ENCODE results near the gene ZNF584.
"Not testable (repeated sequence)": the region's sequence is repeated elsewhere in the genome, so short reads cannot be mapped to it uniquely, and the experiment has no call there.

Gene ZNF584

DNA sequence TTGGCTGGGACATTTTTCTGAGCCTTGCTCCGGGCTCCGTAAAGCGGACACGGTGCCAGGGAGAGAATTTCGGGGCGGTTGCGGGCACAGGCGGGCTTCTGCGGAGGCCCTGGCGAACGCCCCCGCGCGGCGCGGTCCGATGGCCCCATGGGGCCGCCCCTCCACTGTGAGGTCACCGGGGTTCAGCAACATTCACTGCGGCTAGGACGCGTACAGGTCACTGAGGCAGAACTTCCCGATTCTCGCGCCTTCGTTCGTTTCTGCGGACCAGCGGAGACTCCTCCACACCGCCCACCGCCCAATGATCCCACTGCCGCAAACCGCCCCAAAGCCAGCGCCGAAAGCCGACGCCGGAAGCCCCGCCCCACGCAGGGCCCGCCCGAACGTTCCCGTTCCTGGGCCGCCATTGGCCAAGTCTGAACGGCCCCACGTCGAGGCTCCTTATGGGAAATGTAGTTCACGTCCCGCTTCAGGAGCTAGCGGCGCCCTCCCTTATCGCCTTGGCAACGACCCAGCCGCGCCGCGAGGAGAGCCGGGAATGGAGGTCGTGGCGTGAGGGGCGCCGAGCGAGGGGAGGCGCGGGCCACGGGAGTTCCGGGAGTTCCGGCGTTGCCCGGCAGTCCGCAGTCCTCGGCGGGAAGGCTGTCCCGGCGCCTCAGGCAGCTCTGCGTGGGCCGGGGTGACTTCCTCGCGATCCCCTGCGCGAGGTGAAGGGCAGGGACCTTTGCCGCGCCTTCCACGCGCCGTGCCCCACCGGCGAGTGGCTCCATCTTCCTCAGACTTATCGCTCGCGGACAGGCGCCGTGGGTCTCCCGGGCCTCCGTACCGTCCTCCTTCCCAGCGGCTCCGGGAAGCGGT lies at the start of gene ZNF584:
Gene ZNF584 (plus strand): TSS at position 498 of the 858 bp plus-strand sequence. CDS start 499 bp downstream, outside the sequence.
- DNase-seq: peak; percentile 95

DNA sequence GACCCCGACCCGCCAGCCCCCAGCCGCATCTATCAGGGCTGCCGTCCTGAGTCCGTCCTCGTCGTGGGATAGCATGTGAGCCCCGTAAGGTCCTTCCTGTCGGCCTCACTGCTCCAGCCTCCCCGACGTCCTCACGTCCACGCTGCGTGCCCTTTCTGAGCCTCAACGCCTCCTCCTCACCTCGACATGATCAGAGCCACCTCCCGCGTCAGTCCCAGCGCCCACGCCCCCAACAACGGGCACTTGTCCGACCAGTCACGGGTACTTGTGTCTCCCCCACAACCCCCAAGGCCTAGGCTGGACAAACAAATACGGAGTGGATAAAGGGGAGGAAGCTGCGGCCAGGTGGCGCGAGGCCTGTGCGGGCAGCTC lies 46.6 kb upstream of the ZNF584 start:
- DNase-seq: peak; percentile 53

DNA sequence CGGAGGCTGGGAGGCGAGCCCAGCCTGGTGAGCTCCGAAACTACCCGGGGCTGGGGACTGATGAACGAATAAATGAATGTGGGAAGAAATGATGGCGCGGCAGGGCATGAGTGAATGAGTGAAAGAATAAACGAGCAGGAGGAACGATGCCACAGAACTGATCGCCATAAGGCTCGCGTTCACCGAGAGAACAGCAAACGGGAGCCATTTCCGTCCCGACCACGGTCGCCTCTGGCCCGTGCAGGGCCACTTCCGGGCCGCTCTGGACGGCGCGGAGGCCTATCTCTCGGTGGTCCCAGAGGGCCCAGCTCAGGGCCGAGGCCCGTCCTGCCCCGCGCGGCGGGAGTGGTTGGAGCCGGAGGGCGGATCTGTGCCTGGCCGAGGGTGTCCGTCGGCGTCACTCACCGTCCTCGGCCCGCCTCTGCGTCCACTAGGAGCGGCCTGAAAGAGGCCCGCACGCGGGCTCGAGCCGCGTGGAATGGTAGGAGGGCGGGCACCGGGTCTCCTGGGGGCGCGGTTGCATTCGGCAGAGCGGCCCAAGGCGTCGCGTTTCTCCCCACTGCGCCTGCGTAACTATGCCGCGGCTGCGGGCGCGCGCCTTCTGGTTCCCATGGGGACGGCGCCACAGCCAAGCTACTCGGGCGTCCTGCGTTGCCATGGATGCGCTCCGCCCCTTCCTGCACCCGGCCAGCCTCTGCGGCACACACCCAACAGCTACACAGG lies 46.0 kb upstream of the ZNF584 start, which contains the start of gene ZNF497:
Gene ZNF497 (minus strand): TSS at position 480 of the 723 bp plus-strand sequence. CDS start 5,116 bp downstream, outside the sequence.
- DNase-seq: peak; percentile 95

DNA sequence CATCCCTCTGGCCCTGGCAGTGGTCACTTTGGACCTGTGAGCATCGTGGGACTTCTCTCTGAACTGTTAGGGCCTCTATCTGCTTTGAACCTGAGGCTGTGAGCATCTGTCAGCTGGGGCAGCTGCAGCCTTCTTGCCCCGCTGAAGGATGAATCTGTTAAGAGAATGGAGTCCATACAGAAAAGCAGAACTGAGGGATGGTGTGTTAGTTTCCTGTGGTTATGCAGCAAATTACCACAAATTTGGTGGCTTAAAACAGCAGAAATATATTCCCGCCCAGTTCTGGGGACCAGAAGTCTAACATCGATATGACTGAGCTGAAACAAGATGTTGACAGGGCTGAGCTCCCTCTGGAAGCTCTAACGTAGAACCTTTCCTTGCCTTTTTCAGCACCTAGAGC lies 44.3 kb upstream of the ZNF584 start:
- DNase-seq: no peak

DNA sequence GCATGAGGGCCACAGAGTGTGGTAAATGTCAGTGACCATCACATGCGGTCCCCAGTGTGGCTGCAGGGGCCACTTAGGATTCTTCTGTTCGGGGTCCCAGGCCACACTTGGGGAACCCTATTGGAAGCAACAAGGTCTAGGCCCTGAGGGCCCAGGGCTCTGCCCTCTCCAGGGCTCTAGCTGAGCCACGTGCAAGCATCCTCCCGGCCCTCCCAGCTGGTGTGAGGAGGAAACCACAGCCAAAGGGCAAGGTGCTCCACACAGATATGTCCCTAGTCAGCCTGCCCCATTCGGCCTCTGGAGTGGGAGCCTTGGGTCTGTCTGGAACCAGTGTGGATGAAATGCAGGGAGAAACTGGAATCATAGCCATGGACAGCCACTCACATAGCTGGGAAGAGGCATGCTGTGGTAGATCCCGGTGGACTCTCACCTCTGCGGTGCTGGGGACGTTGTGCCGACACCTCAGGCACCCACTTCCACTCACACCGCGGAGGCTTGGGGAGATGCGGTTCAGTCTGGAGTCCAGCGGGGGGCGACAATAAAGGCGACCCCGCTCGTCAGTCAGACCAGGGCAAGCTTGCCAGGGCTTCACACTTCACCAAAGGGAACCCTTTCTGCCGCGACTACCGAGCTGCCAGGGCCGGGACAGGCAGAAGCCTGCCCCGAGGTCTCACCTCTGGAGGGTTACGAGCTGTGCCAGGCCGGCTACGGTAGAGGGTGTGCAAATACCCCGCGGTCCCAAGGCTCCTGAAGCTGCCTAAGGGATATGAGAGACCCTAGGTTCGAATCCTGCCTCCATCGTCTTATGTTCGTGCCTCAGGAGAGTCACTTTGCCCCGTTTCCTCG lies 41.6 kb upstream of the ZNF584 start:
- no peak for DNase-seq

DNA sequence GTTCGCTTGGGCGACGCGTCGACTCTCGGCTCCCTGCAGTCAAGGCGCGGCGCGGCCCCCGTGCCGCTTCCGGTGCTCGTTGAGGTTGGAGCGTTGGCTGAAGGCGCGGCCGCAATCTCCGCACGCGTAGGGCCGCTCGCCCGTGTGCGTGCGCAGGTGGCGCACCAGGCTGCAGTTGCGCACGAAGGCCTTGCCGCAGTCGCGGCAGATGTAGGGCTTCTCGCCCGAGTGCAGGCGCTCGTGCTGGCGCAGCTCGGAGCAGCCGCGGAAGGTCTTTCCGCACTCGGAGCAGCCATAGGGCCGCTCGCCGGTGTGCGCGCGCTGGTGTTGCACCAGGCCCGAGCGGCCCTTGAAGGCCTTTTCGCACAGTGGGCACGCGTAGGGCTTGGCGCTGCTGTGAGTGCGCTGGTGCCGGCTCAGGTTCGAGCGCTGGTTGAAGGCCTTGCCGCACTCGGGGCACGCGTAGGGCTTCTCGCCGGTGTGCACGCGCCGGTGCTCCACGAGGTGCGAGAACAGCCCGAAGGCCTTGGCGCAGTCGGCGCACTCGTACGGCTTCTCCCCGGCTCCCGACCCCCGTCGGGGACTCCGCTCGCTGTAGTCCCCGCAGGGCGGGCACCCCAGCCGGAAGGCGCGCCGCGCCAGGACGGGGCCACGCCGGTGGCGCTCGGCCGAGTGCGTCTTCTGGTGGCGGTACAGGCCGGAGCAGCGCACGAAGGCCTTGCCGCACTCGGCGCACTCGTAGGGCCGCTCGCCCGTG lies 40.6 kb upstream of the ZNF584 start:
- DNase-seq: no peak

DNA sequence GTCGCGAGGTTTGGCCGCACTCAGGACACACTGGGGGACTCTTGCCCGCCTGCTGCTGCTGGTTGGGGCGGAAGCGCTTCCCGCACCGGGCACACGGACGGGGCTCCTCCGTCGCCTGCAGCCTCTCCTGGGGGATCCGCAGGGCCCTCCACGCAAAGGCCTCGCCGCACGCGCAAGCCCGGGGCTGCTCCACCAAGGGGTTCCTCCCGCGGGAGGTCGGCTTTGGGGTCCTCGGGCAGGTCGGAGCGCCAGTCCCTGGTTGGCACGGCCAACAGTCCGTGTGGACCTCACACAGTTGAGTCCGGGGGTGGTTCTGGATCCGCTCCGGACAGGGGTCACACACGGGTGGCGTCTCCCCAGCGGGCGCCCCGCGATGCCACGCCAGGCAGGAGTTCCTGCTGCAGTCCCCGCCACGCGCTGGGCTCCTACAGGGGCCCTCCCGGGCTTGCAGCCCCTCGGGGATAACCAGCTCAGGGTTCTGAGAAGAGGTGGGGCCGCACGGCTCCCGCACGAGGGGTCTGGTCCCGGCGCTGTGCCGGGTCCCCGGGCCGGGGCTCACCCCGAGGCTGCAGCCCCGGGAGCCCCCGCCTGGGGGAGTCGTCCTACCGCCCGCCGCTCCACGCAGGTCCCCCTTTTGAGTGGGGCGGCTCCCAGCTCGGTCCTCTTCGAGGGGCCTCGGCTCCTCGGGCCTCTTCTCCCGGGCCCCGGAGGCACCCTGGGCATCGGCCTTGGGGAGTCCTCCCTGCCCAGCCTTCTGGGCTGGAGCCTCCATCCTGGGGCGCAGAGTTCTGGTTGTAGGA lies 39.7 kb upstream of the ZNF584 start:
- DNase-seq: no peak

DNA sequence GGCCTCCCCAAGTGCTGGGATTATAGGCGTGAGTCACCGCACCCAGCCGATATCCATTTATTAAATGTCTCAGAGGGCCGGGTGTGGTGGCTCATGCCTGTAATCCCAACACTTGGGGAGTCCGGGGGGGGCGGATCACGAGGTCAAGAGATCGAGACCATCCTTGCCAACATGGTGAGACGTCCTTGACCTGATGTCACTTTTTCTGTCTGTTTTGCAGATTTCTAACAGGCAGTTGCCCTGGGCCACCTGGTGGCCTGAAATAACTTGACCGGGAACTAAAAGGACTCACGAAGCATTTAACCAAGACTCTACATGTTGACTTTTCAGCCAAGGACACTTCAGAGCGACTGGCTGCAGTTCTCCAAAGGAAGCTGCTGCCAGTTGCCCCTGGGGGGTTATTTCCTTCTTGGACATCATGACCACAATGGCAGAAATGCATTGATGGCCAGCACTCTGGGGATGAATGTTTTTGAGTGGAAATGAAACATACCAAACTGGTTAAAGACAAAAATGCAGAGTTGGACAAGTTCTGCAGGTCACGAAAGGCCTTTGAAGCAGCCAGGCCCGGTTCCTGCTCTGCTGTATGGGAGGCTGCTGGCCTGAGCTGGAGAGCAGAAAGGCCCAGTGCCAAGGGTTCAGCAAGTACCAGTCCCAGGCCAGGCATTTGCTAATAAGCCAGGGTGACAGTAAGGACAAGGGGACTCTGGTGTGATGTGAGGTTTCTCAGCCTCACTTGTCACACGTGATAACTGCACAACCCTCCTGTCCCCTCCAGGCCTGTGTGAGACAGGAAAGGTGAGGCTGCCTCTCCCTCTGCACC lies 35.9 kb upstream of the ZNF584 start:
- DNase-seq: no peak

DNA sequence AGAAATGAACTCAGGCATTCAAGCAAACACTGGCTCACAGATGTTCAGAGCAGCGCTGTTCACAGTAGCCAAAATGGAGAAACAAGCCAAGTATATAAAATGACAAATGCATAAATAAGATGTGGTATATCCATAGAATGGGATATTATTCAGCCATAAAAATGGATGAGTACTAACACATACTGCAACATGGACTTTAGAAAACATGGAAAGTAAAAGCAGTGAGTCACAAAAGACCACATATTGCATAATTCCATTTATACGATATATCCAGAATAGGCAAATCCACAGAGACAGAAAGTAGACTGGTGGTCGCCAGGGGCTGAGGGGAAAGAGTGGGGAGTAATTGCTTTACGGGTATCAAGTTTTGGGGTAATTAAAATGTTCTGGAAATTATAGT lies 34.2 kb upstream of the ZNF584 start:
- DNase-seq: no peak

DNA sequence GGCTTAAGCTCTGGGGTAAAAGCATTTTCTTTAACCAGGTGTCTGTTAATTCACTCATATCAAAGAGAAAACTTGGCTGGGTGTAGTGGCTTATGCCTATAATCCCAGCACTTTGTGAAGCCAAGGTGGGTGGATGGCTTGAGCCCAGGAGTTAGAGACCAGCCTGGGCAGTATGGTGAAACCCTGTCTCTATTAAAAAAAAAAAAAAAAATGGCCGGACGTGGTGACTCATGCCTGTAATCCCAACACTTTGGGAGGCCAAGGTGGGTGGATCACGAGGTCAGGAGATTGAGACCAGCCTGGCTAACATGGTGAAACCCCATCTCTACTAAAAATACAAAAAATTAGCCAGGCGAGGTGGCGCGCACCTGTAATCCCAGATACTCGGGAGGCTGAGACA lies 31.7 kb upstream of the ZNF584 start:
- not testable (repeated sequence) for DNase-seq

DNA sequence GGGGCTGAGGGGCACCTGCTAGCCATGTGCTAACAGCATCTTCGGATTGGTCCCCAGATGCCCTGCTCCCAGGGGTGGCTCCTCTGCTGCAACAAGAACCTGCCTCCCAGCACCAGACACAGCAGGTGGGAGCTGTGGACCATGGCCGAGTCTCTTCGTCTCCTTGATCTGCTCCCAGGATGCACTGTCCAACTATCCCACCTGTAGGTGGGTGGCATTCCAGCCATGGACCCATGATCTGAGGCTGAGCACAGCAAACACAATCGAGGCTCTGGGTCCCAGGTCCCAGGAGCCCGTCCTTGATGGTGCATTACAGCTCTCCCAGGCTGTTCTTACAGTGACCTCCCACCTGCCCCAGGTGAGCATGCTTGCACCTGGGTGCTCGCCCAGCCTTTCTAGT lies 29.2 kb upstream of the ZNF584 start:
- DNase-seq: no peak

DNA sequence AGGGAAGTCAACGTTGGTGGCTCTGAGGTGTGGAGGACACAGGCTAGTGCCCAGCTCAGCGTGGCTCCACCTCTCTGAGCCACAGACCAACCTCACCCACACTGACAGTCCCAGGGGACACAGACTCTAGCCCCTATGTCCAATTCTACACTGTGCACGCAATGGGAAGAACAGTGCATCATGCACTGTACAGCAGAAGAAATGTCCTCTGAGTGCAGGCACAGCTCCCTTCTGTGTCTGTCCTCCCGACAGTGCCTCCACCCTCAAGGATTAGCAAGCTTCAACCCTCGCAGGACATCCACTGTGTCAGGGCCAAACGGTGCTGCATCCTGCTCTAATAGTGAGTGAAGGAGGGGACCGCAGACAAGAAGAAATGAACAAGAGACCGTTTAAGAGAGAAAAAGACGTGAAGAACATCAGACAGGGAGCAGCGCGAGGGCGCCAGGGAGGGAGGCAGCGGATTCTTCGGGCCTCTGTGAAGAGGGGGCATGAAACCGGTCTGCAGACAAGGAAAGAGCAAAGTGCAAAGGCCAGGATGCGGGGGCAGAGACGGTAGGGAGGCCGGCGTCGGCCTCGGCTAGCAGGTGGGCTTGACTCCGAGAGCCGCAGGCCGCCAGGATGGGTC lies 28.3 kb upstream of the ZNF584 start:
- DNase-seq: no peak

DNA sequence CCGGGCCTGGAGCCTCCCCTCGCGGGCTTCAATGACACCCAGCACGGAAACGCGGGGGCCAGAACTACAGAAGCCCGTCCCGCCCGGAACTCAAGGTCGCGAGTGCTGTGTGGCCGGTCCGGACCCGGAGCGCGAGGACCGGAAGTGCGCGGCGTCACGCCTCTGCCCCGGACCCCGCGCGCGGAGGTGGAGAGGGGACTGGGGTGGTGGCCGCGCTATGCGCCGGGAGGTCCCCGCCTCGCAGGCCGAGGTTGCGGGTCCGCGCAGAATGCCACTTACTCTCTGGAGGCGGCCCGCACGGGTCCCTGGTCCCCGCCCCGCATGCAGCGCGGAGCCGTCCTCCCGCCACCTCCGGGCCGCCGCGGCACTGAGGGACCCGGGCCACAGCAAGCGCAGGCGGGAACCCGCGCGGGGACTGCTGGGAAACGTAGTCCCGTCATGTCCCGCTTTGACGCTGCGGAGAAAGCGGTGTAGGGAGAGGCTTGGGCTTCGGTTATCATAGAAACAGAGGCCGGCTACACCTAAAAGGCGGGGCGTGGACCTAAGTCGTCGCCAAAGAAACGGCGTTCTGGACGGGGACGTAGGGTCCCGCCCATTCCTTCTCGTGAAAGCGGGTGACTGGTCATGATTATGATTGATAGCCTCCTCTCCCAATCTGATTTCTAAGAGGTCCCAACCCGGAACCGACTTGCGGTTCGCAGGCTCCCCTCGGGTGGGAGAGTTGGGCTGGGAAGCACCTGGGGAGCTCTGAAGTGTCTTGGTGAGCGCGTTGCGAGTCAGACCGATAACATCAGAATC lies 27.6 kb upstream of the ZNF584 start, which contains the start of gene ZNF837:
Gene ZNF837 (minus strand): TSS at position 369 of the 798 bp plus-strand sequence. CDS start 11,698 bp downstream, outside the sequence.
- DNase-seq: peak; percentile 99

DNA sequence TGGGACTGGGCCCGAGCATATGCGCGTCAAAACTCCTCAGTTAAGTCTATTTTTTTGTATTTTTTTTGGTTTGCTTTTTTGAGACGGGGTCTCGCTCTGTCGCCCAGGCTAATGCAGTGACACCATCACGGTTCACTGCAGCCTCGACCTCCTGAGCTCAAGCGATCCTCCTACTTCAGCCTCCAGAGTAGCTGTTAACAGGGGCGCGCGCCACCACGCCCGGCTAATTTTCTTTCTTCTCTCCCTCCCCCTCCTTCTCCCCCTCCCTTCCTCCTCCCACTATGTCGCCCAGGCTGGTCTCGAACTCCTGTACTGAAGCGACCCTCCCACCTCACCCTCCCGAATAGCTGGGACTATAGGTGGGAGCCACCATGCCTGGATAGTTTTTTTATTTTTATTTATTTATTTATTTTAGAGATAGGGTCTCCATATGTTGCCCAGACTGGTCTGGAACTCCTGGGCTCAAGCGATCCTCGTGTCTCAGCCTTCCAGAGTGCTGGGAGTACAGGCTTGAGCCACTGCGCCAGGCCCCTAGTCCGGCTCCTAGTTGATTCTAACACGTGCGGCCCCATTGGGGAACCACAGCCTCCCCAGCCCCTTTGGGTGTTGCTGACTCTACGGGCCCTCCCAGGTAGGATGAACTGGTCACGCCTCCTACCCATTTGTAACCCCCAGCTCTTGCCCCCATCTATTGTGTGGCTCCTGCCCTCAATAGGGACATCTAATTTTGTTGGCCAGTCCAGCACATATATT lies 26.8 kb upstream of the ZNF584 start:
- no peak for DNase-seq

DNA sequence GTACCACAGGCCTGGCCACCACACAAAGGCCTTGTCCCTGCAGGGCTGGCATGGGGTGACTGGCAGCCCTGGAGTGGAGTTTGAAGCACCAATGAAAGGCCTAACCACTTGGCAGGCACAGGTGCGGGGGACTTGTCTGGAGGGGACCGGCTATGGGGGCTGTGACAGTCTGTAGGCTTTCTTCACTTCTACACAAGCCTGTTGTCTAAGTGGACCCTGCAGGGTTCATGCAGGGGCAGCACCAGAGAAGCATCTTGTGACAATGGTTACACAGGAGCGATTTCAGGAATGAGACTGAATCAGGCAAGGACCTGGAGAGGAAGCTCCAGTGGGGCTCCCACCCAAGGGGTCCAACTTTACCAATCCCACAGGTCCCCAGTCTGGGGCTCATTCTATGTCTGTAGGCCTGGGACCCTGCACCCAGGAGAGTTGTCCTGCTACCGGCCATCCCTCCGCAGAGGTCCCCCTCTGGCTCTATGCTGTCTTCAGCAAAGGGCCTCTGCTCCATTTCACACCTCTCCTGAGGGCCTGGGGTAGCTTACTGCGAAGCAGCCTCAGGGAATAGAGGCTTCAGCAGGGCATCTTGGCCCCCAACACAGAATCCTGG lies 25.3 kb upstream of the ZNF584 start:
- DNase-seq: no peak

DNA sequence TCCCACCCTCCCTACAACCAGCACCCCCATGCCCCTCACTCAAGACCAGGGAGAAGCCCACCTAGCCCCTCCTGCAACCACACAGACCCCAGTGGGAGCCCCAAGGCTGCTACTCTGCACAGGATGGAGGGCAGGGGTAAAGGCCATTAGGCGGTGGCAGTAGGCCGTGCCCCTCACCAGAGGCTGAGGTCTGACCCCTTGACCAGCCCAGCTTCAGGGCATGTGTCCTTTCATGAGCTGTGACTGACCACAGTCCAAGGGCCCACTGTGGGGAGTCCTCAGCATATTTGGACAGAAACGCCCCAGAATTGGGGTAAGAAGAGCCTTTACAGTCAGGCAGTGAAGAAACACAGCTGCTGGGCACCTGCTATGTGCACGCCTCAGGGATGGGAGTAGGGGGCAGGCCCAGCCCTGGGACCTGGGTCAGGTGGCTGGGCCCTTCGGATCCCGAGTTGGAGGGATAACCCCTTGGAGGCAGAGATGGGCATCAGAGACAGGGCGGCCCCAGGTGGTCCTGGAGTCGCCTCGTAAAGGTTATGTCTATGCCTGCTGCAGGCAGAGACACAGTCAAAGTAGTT lies 23.0 kb upstream of the ZNF584 start:
- no peak for DNase-seq

DNA sequence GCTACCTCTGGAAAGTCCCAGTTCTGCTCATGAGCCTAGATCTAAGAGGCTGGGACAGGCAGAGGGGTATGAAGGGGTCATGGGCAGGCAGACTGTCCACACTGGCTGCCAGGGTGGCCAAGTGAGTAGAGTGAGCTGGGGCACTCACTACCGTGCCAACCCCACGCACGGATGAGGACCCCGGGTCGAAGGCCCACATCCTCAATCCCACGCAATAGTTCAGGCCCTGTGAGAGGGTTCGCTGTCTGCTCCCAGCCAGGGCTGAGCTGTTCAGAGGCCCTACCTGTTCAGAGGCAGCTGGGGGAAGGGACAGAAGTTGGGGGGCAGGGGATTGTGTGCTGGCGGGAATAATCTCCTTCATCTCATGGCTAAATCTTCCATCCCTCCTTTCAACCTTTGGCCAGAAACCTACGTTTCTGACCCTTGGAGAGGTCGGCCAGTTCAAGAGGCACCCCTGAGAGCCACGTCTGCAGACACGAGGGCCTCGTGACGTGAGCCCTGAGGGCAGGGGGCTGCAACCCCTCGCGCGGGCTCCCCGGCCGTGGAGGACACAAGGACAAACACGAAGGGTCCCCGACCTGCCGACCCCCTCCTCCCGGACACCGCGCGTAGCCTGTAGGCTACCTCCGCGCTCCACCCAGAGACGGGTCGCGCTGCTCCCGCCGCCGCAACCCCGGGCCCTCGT lies 22.4 kb upstream of the ZNF584 start:
- no peak for DNase-seq

Data from NCI-H774 (cell line).